HG02852 (cell line): Measurements from ENCODE around the gene IRGQ.
"Not testable (repeated sequence)": the region's sequence is repeated elsewhere in the genome, so short reads cannot be mapped to it uniquely, and the experiment has no call there.

Source experiments
- ATAC-seq: cut with Tn5 transposase; IDR thresholded peaks from one replicate; pipeline ENCODE4 v1.9.1; 2021; ENCODE audit warnings: mild to moderate bottlenecking, moderate library complexity; ENCODE audit not compliant: unreplicated experiment

IRGQ gene

GRCh38 chr19:43599635-43600295 is 3.8 kb upstream of the IRGQ start:
- no peak for ATAC-seq

GRCh38 chr19:43598445-43599240 is 2.7 kb upstream of the IRGQ start:
- no peak for ATAC-seq

GRCh38 chr19:43597876-43598275 is 1.9 kb upstream of the IRGQ start:
- ATAC-seq, result no peak

DNA sequence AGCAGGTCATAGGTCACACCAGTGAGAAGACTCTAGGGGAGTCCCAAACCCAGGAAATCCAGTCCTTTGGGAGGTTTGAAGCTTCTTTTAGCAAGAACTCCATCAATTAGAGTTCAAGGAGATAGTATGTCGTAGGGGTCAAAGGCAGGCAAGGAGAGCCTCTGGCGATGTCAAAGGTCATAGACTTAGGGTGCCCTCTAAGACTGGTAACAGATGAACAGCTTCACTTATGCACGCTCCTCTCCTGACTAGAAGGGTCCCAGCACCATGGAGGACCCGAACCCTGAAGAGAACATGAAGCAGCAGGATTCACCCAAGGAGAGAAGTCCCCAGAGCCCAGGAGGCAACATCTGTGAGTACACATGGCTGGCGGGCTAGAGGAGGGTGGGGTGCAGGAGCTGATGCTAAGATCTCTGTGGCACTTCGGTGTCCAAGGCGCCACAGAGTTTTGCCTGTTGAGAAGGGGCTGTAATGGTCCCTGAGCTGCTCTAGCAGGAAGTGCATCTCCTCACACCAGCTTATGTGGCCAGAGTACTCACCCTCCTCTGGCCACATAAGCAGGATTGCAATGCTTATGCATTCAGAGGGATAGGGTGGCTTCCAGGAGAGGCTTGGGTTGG is 1.0 kb upstream of the IRGQ start:
- no peak for ATAC-seq

- peak; percentile 8 for ATAC-seq
Observed at GRCh38 chr19:43595605-43595998, 332 bp downstream of the IRGQ start.

DNA sequence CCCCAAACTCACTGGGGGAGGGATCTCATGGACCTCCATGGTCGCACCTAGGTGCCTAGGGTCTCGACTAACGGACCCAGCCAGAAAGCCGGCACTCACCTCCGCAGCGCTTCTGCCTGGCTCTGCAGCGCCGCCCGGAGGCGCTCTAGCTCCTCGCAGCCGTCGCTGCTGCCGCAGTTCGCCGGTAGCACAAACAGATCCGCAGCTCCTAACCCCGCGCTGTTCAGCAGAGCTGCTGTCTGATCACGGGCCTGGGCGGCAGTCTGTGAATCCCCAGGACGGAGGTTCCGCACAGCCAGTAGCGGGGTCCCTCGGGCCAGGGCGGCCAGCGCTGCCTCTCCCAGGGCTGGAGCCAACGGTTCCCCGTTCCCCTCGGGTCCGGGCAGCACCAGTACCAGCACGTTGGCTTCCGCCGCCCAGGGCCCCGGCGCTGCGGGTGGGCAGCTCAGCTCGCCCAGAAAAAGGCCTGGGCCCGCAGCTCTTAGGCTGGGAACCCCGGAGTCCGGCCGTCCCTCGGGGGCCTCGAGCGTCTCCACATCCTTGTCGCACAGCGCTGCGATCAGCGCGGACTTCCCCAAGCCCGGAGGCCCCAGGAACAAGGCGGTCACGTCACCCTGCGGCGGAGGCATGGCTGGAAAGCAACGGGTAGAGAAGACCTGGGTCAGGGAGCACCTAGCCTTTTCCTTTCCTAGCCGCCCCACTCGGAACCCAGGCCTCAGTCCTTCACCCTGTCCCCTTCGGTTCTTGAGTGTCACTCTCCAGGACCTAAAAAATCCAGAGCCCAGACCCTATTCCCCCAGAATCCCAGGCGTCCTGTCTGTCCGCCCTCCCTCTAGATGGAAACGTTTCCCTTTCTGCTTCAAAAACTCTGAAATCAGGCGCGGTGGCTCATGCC is 977 bp downstream of the IRGQ start:
- ATAC-seq, result no peak

GRCh38 chr19:43594081-43594697 is 1.7 kb downstream of the IRGQ start:
- no peak for ATAC-seq

DNA sequence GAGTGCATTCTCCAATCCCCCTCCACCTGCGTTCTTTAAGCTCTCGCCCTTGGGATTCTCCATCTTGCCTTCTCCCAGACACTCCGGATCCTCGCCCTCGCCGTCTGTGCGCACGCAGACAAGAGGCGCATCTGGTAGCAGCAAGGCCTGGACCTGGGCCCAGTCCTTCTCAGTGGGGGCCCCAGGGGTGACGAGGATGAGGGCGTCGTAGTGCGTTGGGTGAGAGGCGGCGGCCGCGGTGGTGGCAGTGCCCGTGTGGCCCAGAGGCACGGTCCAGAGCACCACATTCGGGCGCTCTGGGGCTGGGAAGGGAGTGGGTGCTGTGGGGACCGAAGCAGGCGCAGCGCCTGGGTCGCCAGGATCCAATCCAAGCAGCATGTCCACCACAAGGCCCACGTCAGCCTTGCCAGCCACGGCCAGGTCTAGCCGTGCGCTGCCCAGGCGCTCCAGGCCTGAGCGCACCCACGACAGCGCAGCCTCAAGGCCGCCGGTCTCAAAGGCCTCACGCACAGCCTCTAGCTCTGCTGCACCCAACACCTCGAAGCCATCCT is 3.1 kb downstream of the IRGQ start:
- no peak for ATAC-seq

- no peak for ATAC-seq
Observed at GRCh38 chr19:43591904-43592772, 3.8 kb downstream of the IRGQ start.

GRCh38 chr19:43589678-43590077 is 6.3 kb downstream of the IRGQ start:
- no peak for ATAC-seq

GRCh38 chr19:43589277-43589676 is 6.7 kb downstream of the IRGQ start:
- no peak for ATAC-seq

DNA sequence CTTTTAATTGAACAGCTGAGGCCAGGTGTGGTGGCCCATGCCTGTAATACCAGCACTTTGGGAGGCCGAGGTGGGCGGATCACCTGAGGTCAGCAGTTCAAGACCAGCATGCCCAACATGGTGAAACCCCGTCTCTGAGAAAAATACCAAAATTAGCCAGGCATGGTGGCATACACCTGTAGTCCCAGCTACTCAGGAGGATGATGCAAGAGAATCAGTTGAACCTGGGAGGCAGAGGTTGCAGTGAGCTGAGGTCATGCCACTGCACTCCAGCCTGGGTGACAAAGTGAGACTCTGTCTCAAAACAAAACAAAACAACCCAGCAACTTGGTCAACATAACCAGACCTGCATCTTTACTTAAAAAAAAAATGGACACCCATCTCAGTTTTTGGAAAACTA is 8.9 kb downstream of the IRGQ start:
- not testable (repeated sequence) for ATAC-seq

- ATAC-seq, result no peak
Observed at GRCh38 chr19:43586346-43586745, 9.6 kb downstream of the IRGQ start.

DNA sequence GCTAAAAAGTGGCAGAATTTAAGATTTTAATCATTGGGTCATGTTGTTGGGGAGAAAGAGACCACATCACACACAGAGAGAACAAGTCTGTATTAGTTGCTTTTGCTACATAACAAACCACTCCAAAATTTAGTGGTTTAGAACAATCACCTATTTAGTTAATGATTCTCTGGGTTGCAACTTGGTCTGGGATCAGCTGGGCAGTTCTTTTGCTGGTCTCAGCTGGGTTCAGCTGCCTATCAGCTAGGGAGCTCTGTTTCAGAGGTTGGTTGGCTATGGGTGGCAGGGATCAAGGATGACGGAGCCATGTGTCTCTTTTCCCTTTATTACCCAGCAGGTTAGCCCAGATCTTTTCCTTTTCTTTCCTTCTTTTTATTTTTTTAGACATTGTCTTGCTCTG is 11.4 kb downstream of the IRGQ start:
- ATAC-seq, result no peak

DNA sequence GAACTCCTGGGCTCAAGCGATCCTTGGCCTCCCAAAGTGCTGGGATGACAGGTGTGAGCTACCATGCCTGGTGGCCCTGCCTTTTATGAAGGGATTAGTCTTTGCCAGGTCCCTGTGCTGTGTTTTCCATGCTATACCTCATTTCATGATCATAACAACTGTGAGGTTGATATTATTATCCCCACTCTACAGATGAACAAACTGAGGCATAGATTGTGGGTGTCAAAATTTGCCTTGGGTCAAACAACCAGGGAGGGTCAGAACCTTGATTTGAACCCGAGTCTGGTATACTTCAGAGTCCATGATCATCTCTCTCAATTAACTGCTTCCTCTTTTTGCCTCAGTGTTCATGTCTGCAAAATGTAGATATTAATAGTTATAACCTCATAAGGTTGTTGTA is 13.4 kb downstream of the IRGQ start:
- ATAC-seq, result no peak

- ATAC-seq, result no peak
Observed at GRCh38 chr19:43581467-43581866, 14.5 kb downstream of the IRGQ start.

GRCh38 chr19:43578787-43579186 is 17.1 kb downstream of the IRGQ start:
- no peak for ATAC-seq

DNA sequence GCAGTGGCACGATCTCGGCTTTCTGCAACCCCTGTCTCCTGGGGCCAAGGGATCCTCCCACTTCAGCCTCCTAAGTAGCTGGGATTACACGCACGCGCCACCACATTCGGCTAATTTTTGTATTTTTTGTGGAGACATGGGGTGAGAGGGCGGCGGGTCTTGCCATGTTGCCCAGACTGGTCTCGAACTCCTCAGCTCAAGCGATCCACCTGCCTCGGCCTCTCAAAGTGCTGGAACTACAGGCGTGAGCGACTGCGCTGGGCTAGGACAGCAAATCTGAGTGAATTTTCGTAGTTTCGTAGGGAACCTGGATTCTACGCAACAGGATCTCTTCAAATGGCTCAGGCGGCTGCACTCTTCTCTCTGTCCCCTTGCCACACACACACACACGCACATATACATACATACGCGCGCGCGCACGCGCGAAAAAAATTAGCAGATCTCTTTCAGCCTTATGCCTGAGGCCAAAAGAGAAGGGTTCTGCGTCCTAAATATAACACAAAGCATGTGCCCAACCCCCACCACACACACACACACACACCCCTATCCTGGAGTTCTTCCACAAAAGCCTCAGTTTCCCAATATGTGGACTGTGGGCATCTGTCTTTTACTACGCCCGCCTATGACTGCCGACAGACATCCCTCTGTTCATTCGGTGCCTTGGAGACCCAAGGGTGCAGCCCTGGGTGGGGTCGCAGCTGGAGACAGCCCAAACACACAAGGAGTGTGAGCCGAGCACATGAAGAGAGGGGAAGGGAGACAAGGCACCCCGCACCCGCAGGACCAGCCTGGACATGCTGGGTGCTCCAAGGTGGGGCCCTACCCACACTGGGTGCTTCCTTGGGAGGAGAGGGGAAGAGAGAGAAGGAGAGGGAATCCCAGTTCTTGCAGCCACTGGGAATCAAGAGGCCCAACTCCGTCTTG is 19.7 kb downstream of the IRGQ start:
- peak; percentile 7 for ATAC-seq
